Transverse colon (tissue), 4 donors: ENCODE data around the gene SERBP1.

Experiments used
- CTCF ChIP-seq, 5 experiments: fragments of 200-600 bp in 3 of 5; fragments of 450-650 bp in 2 of 5; sonication (generic) in 3 of 5; IDR thresholded peaks; 1 replicate in 2 of 5; 2 replicates in 3 of 5; pipeline ENCODE4 v1.5.1; 2016 to 2017; ENCODE audit warnings: antibody characterized with exemption in 5 of 5, inconsistent platforms in 3 of 5, mild to moderate bottlenecking in 2 of 5, moderate library complexity in 1 of 5
- EP300 ChIP-seq: sonication (generic); formaldehyde crosslinking; IDR thresholded peaks from one replicate; pipeline ENCODE4 v1.6.1; 2017; ENCODE audit warnings: antibody characterized with exemption, low read depth
- POLR2A ChIP-seq: fragments of 450-650 bp; IDR thresholded peaks from one replicate; pipeline ENCODE4 v1.6.1; 2016; ENCODE audit warnings: antibody characterized with exemption, mild to moderate bottlenecking, moderate library complexity
- POLR2AphosphoS5 ChIP-seq, 3 donors: sonication (generic); formaldehyde crosslinking; IDR thresholded peaks; one replicate each; pipeline ENCODE4 v1.6.1; 2016; ENCODE audit warnings: antibody characterized with exemption in 3 of 3

GRCh38 chr1:67465375-67465774, 35.2 kb upstream of the SERBP1 start:
- TF ChIP-seq POLR2A (no peak), CTCF (IDR thresholded peaks at IDR 0.05) (no peak), EP300 (no peak), POLR2AphosphoS5 (IDR thresholded peaks at IDR 0.05) (no peak)
